Astrocyte (in vitro differentiated cells and primary cell): ENCODE measurements around the gene GRAMD2A. TPM values are rescaled to one million over a fixed set of nuclear protein-coding genes. Genes with fewer than 3 reads are reported as not detected.

Experiments used
- DNase-seq: peaks from one replicate; pipeline ENCODE4 v3.0.0-alpha.2; 2010; ENCODE audit warnings: low read depth
- FAIRE-seq: peaks from 2 replicates; lab custom pipeline; 2011; peaks lifted over from hg19 to GRCh38; lab: Jason Lieb, UNC
- H2AFZ ChIP-seq: 2 replicates; pipeline ENCODE4 v1.6.0; 2012; ENCODE audit warnings: low read depth, low read length, inconsistent platforms
- H3K27ac ChIP-seq: 2 replicates; pipeline ENCODE4 v1.5.1; 2011; ENCODE audit warnings: low read depth, low read length, inconsistent platforms
- H3K27me3 ChIP-seq: 2 replicates; pipeline ENCODE4 v1.6.0; 2011; ENCODE audit warnings: low read length, inconsistent platforms; ENCODE audit not compliant: insufficient read depth
- H3K36me3 ChIP-seq: 2 replicates; pipeline ENCODE4 v1.5.1; 2011; ENCODE audit warnings: low read length, inconsistent platforms; ENCODE audit not compliant: insufficient read depth
- H3K4me1 ChIP-seq: 2 replicates; pipeline ENCODE4 v1.5.1; 2011; ENCODE audit warnings: low read length, inconsistent platforms; ENCODE audit not compliant: insufficient read depth
- H3K4me2 ChIP-seq: 2 replicates; pipeline ENCODE4 v1.6.0; 2012; ENCODE audit warnings: low read length, inconsistent platforms
- H3K4me3 ChIP-seq: 2 replicates; pipeline ENCODE4 v1.5.1; 2011; ENCODE audit warnings: low read depth, mild to moderate bottlenecking, low read length, inconsistent platforms; ENCODE audit not compliant: insufficient read depth
- H3K79me2 ChIP-seq: 2 replicates; pipeline ENCODE4 v1.6.0; 2012; ENCODE audit warnings: mild to moderate bottlenecking, low read length, inconsistent platforms; ENCODE audit not compliant: insufficient read depth
- H3K9ac ChIP-seq: 2 replicates; pipeline ENCODE4 v1.6.0; 2012; ENCODE audit warnings: mild to moderate bottlenecking, low read length, inconsistent platforms
- H3K9me3 ChIP-seq: 2 replicates; pipeline ENCODE4 v1.5.1; 2012; ENCODE audit warnings: low read depth, mild to moderate bottlenecking, low read length, inconsistent platforms; ENCODE audit not compliant: insufficient read depth
- H4K20me1 ChIP-seq: 2 replicates; pipeline ENCODE4 v1.6.0; 2012; ENCODE audit warnings: low read length, inconsistent platforms; ENCODE audit not compliant: insufficient read depth
- H3K27ac Mint-ChIP-seq: one replicate; pipeline ENCODE4 v1.8.0; 2021; ENCODE audit warnings: mild to moderate bottlenecking, mixed read lengths; ENCODE audit not compliant: unreplicated experiment
- H3K27me3 Mint-ChIP-seq: one replicate; pipeline ENCODE4 v1.8.0; 2021; ENCODE audit warnings: low read depth, mixed read lengths; ENCODE audit not compliant: unreplicated experiment
- H3K36me3 Mint-ChIP-seq: one replicate; pipeline ENCODE4 v1.8.0; 2021; ENCODE audit warnings: low read depth, mixed read lengths; ENCODE audit not compliant: unreplicated experiment
- H3K4me1 Mint-ChIP-seq: one replicate; pipeline ENCODE4 v1.8.0; 2021; ENCODE audit warnings: low read depth, mixed read lengths; ENCODE audit not compliant: unreplicated experiment
- H3K4me3 Mint-ChIP-seq: one replicate; pipeline ENCODE4 v1.8.0; 2021; ENCODE audit warnings: mild to moderate bottlenecking, moderate library complexity, mixed read lengths; ENCODE audit not compliant: unreplicated experiment
- H3K9me3 Mint-ChIP-seq: one replicate; pipeline ENCODE4 v1.8.0; 2021; ENCODE audit warnings: mild to moderate bottlenecking, mixed read lengths; ENCODE audit not compliant: unreplicated experiment
- EZH2 ChIP-seq: IDR thresholded peaks from 2 replicates; pipeline ENCODE4 v1.6.1; 2012; ENCODE audit warnings: mild to moderate bottlenecking, low read length, inconsistent platforms; ENCODE audit not compliant: insufficient read depth
- total RNA-seq: library from RNA; stranded (reverse); gene quantifications from 2 replicates; pipeline ENCODE4 v1.2.1, GENCODE V29; 2021
- TF ChIP-seq, protein P1 (sequence below): IDR thresholded peaks from 2 replicates; pipeline ENCODE4 v1.5.1; 2011; ENCODE audit warnings: low read depth, mild to moderate bottlenecking, inconsistent platforms, low read length, moderate library complexity; ENCODE audit not compliant: insufficient read depth

GRAMD2A gene
- total RNA-seq, 1 donor from 2014 or later: 0.68 TPM

DNA sequence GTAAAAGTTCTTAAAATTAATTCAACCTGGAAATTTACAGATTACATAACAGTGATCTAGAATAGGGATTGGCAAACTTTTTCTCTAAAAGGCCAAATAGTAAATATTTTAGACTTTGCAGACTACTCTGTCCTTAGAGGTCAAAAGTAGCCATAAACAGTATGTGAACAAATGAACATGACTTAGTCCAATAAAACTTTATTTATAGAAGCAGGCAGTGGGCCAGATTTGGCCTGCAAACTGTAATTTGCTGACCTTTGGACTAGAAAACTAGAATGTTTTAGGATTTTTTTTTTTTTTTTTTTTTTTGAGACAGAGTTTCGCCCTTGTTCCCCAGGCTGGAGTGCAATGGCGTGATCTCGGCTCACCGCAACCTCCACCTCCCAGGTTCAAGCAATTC lies 67.3 kb downstream of the GRAMD2A start:
- Mint-ChIP-seq H3K4me1 (no peaks in the 10 kb centered on the region), H3K36me3 (no peaks in the 10 kb centered on the region), H3K27ac (no peak overlapping the region), H3K9me3 (no peaks in the 10 kb centered on the region), H3K27me3 (no peaks in the 10 kb centered on the region), H3K4me3 (no peak overlapping the region)
- FAIRE-seq (no peak), DNase-seq (no peak)
- Histone ChIP-seq H2AFZ (no peak overlapping the region), H3K27ac (no peak overlapping the region), H3K36me3 (no peaks in the 10 kb centered on the region), H3K4me3 (no peak overlapping the region), H3K4me2 (no peak overlapping the region), H3K27me3 (no peaks in the 10 kb centered on the region), H3K4me1 (no peaks in the 10 kb centered on the region), H3K9ac (no peak overlapping the region), H4K20me1 (no peaks in the 10 kb centered on the region), H3K79me2 (no peaks in the 10 kb centered on the region), H3K9me3 (no peaks in the 10 kb centered on the region)
- TF ChIP-seq EZH2: no peak
- TF ChIP-seq, protein P1, sequence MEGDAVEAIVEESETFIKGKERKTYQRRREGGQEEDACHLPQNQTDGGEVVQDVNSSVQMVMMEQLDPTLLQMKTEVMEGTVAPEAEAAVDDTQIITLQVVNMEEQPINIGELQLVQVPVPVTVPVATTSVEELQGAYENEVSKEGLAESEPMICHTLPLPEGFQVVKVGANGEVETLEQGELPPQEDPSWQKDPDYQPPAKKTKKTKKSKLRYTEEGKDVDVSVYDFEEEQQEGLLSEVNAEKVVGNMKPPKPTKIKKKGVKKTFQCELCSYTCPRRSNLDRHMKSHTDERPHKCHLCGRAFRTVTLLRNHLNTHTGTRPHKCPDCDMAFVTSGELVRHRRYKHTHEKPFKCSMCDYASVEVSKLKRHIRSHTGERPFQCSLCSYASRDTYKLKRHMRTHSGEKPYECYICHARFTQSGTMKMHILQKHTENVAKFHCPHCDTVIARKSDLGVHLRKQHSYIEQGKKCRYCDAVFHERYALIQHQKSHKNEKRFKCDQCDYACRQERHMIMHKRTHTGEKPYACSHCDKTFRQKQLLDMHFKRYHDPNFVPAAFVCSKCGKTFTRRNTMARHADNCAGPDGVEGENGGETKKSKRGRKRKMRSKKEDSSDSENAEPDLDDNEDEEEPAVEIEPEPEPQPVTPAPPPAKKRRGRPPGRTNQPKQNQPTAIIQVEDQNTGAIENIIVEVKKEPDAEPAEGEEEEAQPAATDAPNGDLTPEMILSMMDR: no peak

DNA sequence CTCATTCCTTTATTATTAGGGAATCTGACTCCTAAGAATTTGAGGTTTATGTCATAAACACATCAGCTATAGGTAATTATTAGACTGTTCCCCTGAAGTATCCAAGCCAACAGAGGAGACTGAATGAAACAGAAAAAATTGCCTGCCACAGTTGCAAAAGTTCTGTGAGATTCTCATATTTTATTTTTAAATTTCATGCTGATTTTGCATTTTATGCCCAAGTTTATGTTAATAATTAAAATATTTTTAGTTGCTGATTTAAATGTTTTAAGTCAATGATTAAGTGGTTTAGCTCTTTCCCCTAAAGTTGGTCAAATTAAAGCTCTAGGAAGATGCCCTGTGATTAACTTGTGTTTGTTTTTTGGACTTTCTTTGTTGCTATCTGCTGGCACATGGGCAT lies 69.2 kb downstream of the GRAMD2A start:
- Histone ChIP-seq H2AFZ (no peak overlapping the region), H3K9me3 (no peaks in the 10 kb centered on the region), H3K36me3 (no peaks in the 10 kb centered on the region), H3K4me3 (no peak overlapping the region), H3K4me2 (no peak overlapping the region), H3K27me3 (no peaks in the 10 kb centered on the region), H3K9ac (no peak overlapping the region), H4K20me1 (no peaks in the 10 kb centered on the region), H3K79me2 (no peaks in the 10 kb centered on the region), H3K4me1 (no peaks in the 10 kb centered on the region), H3K27ac (no peak overlapping the region)
- DNase-seq (no peak), FAIRE-seq (no peak)
- Mint-ChIP-seq H3K27me3 (no peaks in the 10 kb centered on the region), H3K36me3 (no peaks in the 10 kb centered on the region), H3K4me1 (no peaks in the 10 kb centered on the region), H3K27ac (no peak overlapping the region), H3K4me3 (no peak overlapping the region), H3K9me3 (no peaks in the 10 kb centered on the region)
- TF ChIP-seq EZH2: no peak
- TF ChIP-seq, protein P1: no peak

DNA sequence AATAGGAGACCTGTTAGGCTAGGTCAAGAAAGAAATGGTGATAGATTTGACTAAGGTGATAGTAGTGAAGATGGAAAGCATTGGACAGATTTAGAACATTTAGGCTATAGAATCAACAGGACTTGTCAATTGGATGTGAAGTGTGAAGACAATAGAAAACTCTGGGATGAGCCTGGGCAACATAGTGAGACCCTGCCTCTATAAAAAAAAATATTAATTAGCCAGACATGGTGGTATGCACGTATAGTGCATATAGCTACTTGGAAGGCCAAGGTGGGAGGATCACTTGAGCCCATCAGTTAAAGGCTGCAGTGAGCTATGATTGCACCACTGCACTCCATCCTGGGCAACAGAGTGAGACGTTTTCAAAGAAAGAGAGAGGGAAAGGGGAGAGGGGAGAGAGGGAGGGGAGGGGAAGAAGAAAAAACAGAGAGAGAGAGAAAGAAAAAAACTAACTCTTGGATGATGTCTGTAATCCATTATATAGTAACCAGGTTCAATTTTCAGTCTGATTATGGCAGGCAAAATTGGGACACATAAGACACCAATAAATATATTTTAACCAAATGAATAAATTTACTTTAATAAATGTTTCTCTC lies 69.8 kb downstream of the GRAMD2A start:
- Histone ChIP-seq H2AFZ (no peak overlapping the region), H3K4me2 (no peak overlapping the region), H3K27me3 (no peaks in the 10 kb centered on the region), H4K20me1 (no peaks in the 10 kb centered on the region), H3K4me3 (no peak overlapping the region), H3K27ac (no peak overlapping the region), H3K36me3 (no peaks in the 10 kb centered on the region), H3K9ac (no peak overlapping the region), H3K4me1 (no peaks in the 10 kb centered on the region), H3K9me3 (no peaks in the 10 kb centered on the region), H3K79me2 (no peaks in the 10 kb centered on the region)
- DNase-seq (no peak), FAIRE-seq (no peak)
- H3K9me3 Mint-ChIP-seq: no peaks in the 10 kb centered on the region
- no peaks in the 10 kb centered on the region for H3K36me3 Mint-ChIP-seq
- TF ChIP-seq, protein P1: no peak
- TF ChIP-seq EZH2: no peak
- no peaks in the 10 kb centered on the region for H3K4me1 Mint-ChIP-seq
- no peak overlapping the region for H3K27ac Mint-ChIP-seq
- no peaks in the 10 kb centered on the region for H3K27me3 Mint-ChIP-seq
- no peak overlapping the region for H3K4me3 Mint-ChIP-seq
